ENCODE data around the gene KIAA0825. TPM values are rescaled to one million over a fixed set of nuclear protein-coding genes. Genes with fewer than 3 reads are reported as not detected.

The KIAA0825 gene
- total and polyA plus RNA-seq, 2 of the 8 experiments (the other 6 are each of a cell fraction or from before 2014, with no cell fraction given), result 0.60 to 1.0 TPM

- ChIA-PET POLR2A (ENCODE audit: partially characterized antibody) (no interaction called here), CTCF (ENCODE audit: partially characterized antibody) (interaction anchor here (0.6 to 2.9 kb wide), 11 partner anchors 9 to 439 kb away, joined by 3 to 13 read pairs (median 4); no protein-coding TSS in a partner anchor)
- no peak overlapping the region for H3K18ac ChIP-seq (ENCODE audit: extremely low read depth, low read length)
- no peak overlapping the region for H2AFZ ChIP-seq (ENCODE audit: low read length)
- H2BK12ac ChIP-seq (ENCODE audit: low read depth, low read length), result no peak overlapping the region
- H3K79me2 ChIP-seq (ENCODE audit: control insufficient read depth in 1 of 2, insufficient read depth in 2 of 2, low read length in 2 of 2), result no peaks in the 10 kb centered on the region
- no peaks in the 10 kb centered on the region for H4K20me1 ChIP-seq (replicated peaks in 1 of 2; ENCODE audit: control insufficient read depth in 1 of 2, insufficient read depth in 2 of 2, low read length in 2 of 2)
- no peak overlapping the region for H4K8ac ChIP-seq (ENCODE audit: extremely low read depth, insufficient read depth, low read length)
- H2BK120ac ChIP-seq (replicated peaks; ENCODE audit: low read depth, low read length), result no peak overlapping the region
- H3K23me2 ChIP-seq (ENCODE audit: low read depth, low read length), result no peaks in the 10 kb centered on the region
- TF ChIP-seq, protein P1, sequence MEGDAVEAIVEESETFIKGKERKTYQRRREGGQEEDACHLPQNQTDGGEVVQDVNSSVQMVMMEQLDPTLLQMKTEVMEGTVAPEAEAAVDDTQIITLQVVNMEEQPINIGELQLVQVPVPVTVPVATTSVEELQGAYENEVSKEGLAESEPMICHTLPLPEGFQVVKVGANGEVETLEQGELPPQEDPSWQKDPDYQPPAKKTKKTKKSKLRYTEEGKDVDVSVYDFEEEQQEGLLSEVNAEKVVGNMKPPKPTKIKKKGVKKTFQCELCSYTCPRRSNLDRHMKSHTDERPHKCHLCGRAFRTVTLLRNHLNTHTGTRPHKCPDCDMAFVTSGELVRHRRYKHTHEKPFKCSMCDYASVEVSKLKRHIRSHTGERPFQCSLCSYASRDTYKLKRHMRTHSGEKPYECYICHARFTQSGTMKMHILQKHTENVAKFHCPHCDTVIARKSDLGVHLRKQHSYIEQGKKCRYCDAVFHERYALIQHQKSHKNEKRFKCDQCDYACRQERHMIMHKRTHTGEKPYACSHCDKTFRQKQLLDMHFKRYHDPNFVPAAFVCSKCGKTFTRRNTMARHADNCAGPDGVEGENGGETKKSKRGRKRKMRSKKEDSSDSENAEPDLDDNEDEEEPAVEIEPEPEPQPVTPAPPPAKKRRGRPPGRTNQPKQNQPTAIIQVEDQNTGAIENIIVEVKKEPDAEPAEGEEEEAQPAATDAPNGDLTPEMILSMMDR (IDR thresholded peaks at IDR 0.05; ENCODE audit: control extremely low read depth in 1 of 3, insufficient read depth in 1 of 3, low read depth in 1 of 3, low read length in 3 of 3), result peak in 2 of 3 experiments; percentile 51 to 63; a peak in 2 of 4 replicates
- TF ChIP-seq PHF8 (conservative IDR thresholded peaks at IDR 0.05; ENCODE audit: low read depth, low read length) (no peak), RAD21 (IDR thresholded peaks at IDR 0.05 in 1 of 2, conservative IDR thresholded peaks at IDR 0.05 in 1 of 2; ENCODE audit: low read depth in 2 of 2, low read length in 2 of 2) (peak; percentile 77 to 81)
- H3K4me3 ChIP-seq (ENCODE audit: extremely low read depth in 1 of 4, insufficient read depth in 2 of 4, low read depth in 3 of 4, low read length in 4 of 4), result no peak overlapping the region
- DNase-seq (ENCODE audit: low read depth in 1 of 2, low spot score in 2 of 2) (no peak), FAIRE-seq (peak; percentile 60)
- no peaks in the 10 kb centered on the region for H3K36me3 ChIP-seq (ENCODE audit: control insufficient read depth in 2 of 4, insufficient read depth in 4 of 4, low read length in 3 of 4)
- no peak overlapping the region for H2BK15ac ChIP-seq (ENCODE audit: low read length)
- H2AK5ac ChIP-seq (ENCODE audit: low read depth, low read length), result no peak overlapping the region
- H3K4me1 ChIP-seq (replicated peaks in 1 of 4; ENCODE audit: control insufficient read depth in 3 of 4, insufficient read depth in 4 of 4, low read length in 3 of 4), result no peaks in the 10 kb centered on the region
- H3K56ac ChIP-seq (replicated peaks; ENCODE audit: insufficient read length, low read depth, low read length), result no peak overlapping the region
- no peak overlapping the region for H4K5ac ChIP-seq (ENCODE audit: insufficient read length, low read depth, low read length)
- no peak overlapping the region for H3K9ac ChIP-seq (replicated peaks in 1 of 4; ENCODE audit: extremely low read depth in 1 of 4, low read depth in 3 of 4, low read length in 3 of 4)
- WGBS, 2 experiments (ENCODE audit: extremely low coverage in 1 of 2, insufficient coverage in 1 of 2, insufficient read length in 1 of 2, insufficient replicate concordance in 2 of 2, low coverage in 1 of 2, low lambda C conversion rate in 2 of 2, missing lambda C conversion rate in 1 of 2), result 63% methylated on average over 4 of the region's 4 CpGs; no CpG with 5 or more reads in 1 of the 2 experiments
- no peaks in the 10 kb centered on the region for H3K9me3 ChIP-seq (ENCODE audit: insufficient read depth in 2 of 2, low read depth in 1 of 2, low read length in 1 of 2)
- no peak overlapping the region for H3K14ac ChIP-seq (ENCODE audit: insufficient read length)
- no peak overlapping the region for H2BK20ac ChIP-seq (ENCODE audit: low read length)
- no peak overlapping the region for H3K27ac ChIP-seq (ENCODE audit: low read depth, low read length)
- no peak overlapping the region for H2BK5ac ChIP-seq (ENCODE audit: low read depth, low read length)
- no peaks in the 10 kb centered on the region for H3K79me1 ChIP-seq (ENCODE audit: low read depth, low read length)
- H4K91ac ChIP-seq (replicated peaks; ENCODE audit: insufficient read length, low read length), result no peak overlapping the region
- H3K4ac ChIP-seq (replicated peaks; ENCODE audit: insufficient read length, low read depth, low read length), result no peak overlapping the region
- no peaks in the 10 kb centered on the region for H3K27me3 ChIP-seq (replicated peaks in 1 of 4; ENCODE audit: control insufficient read depth in 3 of 4, extremely low read depth in 1 of 4, insufficient read depth in 3 of 4, low read length in 3 of 4)
- no peak overlapping the region for H3K23ac ChIP-seq (ENCODE audit: insufficient read length)
- no peak overlapping the region for H3K4me2 ChIP-seq (ENCODE audit: insufficient read depth in 1 of 2, low read depth in 2 of 2, low read length in 2 of 2)
Measured at GRCh38 chr5:94524841-94525697, 93.3 kb downstream of the KIAA0825 start.
